Posterior vena cava (tissue), 2 donors: Measurements from ENCODE around the gene CAMK2G. TPM values are rescaled to one million over a fixed set of nuclear protein-coding genes. Genes with fewer than 3 reads are reported as not detected.
"Not testable (repeated sequence)": the region's sequence is repeated elsewhere in the genome, so short reads cannot be mapped to it uniquely, and the experiment has no call there.

Experiments
- DNase-seq: peaks from one replicate; pipeline ENCODE4 v3.0.0-alpha.2; 2020; ENCODE audit warnings: low spot score
- intact Hi-C, 2 donors: fragments of 100-400 bp; cut with DNase I; formaldehyde crosslinking; loops; one replicate each; pipeline versions ENCODE4 v1.14.1 to v1.14.2; 2022 to 2023
- long read RNA-seq, 2 donors: library from polyadenylated mRNA; unstranded; transcript quantifications; one replicate each; pipeline ENCODE4 v2.0.0, GENCODE V29; 2020 to 2021
- total RNA-seq, 2 donors: library from RNA; stranded (reverse); fragmentation: NEBNext Ultra II Directional; extraction: Animal tissue kit (Norgen Biotek cat#: 25700); gene quantifications; one replicate each; pipeline ENCODE4 v1.2.1, GENCODE V29; 2021
- donor health status: DM: yes; HTN: yes; CAD: no.
- donor health status: DM: yes; HTN: yes; CAD: no.

Gene CAMK2G
- total RNA-seq: 10 to 100 TPM; 70.1 to 78.8 TPM
- long read RNA-seq, donor 1, transcript CAMK2G-206 (21 exons, 3,767 nt): major isoform, 6 of 67 reads
- long read RNA-seq, donor 1, partial matches to known transcripts: 13 of 67 reads
- long read RNA-seq, donor 1, other reads (novel, unspliced or antisense): 43 of 67 reads
- long read RNA-seq, donor 2, transcript CAMK2G-206 (21 exons, 3,767 nt): major isoform, 90 of 536 reads
- long read RNA-seq, donor 2, transcript CAMK2G-204 (19 exons, 3,563 nt): minor isoform, 17 of 536 reads
- long read RNA-seq, donor 2, transcript CAMK2G-203 (21 exons, 3,818 nt): minor isoform, 35 of 536 reads
- long read RNA-seq, donor 2, partial matches to known transcripts: 43 of 536 reads
- long read RNA-seq, donor 2, other reads (novel, unspliced or antisense): 342 of 536 reads

DNA sequence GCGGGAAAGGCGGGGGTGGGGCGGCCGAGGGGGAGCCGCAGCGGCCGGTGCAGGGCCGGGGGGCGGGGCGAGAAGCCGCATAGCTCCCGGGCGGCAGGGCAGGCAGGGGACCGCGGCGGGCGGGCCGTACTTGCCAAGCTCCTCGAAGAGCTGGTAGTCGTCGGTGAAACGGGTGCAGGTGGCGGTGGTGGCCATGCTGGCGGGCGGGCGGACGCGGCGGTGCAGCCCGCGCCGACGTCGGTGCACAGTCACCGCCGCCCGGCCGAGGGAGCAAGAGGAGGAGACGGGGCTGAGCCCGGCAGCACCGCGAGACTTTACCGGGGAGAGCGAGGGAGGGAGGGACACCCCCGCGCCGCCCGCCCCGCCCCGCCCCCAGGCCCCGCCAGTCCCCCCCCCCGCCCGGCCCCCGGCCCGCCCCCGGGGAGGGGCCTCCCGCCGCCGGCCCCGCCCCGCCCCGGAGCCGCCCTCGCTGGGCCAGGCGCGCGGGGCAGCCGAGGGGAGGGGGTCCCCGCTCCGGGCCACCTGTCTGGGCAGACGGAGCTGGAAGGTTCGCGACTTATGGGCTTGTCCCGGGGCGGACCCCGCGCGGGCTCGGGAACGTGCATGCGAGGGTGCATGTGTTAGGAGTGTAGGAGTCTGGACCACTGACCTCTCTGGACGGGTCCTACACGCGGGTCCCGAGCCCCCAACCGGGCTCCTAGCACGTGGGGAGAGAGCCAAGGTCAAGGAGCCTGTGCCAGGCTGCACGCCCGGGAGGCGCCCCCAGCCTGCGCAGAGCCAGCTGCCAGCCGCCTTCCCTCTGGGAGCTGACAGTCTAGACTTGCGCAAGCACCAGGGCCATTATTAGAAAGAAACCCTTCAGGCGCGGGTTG is at the start of gene CAMK2G:
Gene CAMK2G, minus strand, starts transcription at position 289 of the 872 bp plus-strand sequence. Its CDS starts 94 bp downstream, at position 195.
- DNase-seq: peak; percentile 96
- intact Hi-C loops: no loop called here

DNA sequence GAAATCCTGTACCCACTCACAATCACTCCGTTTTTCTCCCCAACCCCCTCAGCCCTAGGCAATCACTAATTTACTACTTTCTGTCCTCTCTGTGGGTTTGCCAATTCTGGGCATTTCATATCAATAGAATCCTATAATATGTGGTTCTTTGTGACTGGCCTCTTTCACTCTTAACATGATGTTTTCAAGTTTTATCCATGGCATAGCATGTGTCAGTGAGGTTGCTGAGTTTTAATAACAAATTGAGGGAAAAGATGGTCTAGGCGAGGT is 48.4 kb upstream of the CAMK2G start:
- intact Hi-C loops: no loop called here
- DNase-seq: no peak

DNA sequence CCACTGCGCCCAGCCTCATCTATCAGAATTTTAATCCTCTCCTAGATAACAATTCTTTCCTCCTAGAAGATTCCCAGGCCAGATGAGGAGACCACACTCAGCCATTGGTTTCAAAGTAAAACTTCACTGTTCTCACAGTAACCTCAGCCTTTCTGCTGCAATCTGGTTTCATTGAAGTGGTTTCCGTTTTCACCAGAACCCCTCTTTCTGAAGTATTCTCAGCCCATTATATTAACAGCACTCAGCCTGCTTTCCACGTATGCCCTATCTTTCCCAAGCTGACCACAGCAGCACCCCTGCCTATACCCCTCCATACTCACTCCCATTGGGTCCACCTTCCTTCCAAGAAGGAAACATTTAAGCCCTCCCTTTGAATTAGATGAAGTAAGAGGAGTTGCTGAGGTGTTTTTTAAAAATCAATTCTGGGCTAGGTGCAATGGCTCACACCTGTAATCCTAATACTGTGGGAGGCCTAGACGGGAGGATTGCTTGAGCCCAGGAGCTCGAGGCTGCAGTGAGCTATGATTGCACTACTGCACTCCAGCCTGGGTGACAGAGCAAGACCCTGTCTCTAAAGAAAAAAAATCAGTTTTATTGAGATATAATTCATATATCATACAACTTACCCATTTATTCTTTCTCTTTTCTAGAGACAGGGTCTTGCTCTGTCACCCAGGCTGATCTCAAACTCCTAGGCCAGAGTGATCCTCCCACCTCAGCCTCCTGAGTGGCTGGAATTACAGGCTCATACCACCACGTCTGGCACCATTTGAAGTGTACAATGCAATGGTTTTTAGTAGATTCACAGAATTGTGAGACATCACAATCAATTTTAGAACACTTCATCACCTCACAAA is 47.9 kb upstream of the CAMK2G start:
- intact Hi-C loops: no loop called here
- DNase-seq: peak; percentile 16

DNA sequence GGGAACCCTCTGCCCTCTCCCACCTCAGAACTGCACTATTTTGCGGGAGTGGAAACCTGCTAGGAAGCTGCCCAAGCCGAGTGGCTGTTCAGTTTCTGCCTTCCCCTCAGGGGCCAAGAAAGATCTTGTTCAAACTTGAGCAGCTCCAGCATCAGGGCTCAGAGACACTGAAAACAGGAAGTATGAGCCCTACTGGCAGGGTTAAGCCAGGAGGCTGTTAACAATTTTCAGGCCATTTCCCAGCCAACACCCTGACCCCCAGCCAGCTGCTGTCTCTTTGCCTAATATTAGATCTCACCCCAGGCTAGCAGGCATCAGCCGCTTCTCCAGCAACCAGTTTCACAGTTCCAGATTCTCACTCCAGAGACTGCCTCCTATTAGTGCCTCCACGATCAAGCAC is 45.7 kb upstream of the CAMK2G start:
- intact Hi-C loops: no loop called here

DNA sequence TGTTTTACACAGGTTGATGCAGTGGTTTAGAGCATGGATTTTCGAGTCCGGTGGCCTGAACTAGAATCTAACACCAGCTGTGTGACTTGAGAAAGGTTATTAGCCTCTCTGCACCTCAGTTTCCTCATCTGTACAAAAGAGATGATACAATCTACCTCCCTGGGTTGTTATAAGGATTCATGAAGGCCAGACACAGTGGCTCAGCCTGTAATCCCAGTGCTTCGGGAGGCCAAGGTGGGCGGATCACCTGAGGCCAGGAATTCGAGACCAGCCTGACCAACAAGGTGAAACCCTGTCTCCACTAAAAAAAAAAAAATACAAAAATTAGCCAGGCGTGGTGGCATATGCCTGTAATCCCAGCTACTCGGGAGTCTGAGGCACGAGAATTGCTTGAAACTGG is 45.1 kb upstream of the CAMK2G start:
- intact Hi-C loops, DNase-seq: not testable (repeated sequence)

More for the DNA sequence above, 45.7 kb upstream of the CAMK2G start:
- DNase-seq: no peak

DNA sequence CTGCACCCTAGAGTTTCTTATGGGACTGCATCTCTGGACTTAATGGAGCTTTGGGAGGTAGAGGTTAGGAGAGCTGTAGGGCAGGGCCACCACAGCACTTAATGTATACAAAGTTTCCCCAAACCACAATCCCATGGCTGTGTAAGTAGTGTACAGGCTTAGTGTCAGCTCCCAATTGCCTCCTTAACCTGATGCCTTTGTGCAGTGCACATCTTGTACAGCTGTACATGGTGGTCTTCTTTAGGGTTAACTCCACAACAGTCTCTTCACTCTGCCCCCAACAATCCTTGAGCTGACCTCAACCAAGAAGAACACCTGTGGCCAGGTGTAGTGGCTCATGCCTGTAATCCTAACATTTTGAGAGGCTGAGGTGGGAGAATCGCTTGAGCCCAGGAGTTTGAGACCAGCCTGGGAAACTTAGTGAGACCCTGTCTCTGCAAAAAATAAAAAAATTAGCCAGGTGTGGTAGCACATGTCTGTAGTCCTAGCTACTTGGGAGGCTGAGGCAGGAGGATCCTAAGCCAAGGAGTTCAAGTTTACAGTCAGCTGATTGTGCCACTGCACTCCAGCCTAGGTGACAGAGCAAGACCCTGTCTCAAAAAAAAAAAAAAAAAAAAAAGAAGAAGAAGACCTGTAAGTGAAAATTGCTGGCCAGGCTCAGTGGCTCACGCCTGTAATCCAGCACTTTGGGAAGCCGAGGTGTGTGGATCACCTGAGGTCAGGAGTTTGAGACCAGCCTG is 43.4 kb upstream of the CAMK2G start:
- no peak for DNase-seq
- intact Hi-C loops: no loop called here

DNA sequence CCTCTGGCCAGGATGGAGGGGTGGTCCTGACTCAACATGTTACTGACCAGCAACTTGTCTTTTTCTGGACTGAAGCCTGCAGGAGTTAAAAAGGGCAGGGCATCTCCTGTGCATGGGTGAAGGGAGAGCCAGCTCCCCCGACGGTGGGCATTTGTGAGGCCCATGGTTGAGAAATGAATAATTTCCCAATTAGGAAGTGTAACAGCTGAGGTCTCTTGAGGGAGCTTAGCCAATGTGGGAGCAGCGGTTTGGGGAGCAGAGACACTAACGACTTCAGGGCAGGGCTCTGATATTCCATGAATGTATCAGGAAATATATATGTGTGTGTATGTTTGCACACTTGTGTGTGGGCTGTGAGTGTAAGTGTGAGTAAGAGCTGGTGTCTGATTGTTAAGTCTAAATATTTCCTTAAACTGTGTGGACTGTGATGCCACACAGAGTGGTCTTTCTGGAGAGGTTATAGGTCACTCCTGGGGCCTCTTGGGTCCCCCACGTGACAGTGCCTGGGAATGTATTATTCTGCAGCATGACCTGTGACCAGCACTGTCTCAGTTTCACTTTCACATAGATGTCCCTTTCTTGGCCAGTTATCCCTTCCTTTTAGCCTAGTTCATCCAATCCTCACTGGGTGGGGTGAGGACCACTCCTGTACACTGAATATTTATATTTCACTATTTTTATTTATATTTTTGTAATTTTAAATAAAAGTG is 42.6 kb upstream of the CAMK2G start:
- DNase-seq: no peak
- intact Hi-C loops: no loop called here

DNA sequence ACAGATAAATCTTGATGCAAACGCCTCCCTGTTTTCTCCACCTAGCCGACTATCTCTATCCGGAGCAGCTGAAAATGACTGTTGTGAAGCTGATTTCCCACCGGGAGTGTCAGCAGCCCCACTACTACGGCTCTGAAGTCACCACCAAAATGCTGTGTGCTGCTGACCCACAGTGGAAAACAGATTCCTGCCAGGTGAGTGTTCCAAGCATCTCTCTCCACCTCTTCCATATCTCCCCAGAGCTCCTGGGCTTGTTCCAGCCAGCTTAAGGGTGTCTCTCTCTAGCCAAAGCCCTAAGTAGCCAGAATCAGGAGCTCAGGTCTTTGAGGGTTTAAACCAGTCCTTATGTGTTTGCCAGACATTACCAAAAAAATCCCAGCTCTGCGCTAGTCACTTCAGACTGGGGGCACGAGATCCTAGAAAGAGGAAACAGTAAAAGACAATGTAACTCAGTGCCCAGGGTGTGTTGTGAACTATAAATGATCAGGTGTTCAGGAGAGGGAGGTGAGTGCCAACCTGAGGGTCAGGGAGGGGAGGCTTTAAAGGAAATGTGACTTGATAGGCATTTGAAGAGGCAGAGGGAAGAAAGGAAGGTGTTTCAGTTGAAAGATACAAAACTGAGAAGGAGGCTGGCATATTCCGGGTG is 41.0 kb upstream of the CAMK2G start:
- intact Hi-C loops: no loop called here

DNA sequence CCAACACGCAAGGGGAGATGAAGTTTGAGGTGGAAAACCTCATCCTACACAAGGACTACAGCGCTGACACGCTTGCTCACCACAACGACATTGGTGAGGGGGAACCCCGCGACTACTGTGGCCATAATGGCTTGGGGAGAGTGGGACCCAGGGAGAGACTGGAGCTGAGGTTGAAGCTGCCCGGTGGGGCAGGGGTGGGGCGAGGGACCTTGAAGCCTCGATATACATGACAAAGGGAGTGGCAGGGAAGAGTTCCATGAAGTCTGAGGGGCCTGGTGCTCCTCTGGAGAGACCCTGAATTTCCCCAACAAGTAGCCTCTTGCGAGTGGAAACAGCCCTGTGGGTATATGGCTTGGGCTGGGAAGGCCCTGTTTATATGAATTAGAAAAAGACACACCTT is 39.7 kb upstream of the CAMK2G start:
- intact Hi-C loops: no loop called here
- no peak for DNase-seq

More for the DNA sequence above, 41.0 kb upstream of the CAMK2G start:
- no peak for DNase-seq

DNA sequence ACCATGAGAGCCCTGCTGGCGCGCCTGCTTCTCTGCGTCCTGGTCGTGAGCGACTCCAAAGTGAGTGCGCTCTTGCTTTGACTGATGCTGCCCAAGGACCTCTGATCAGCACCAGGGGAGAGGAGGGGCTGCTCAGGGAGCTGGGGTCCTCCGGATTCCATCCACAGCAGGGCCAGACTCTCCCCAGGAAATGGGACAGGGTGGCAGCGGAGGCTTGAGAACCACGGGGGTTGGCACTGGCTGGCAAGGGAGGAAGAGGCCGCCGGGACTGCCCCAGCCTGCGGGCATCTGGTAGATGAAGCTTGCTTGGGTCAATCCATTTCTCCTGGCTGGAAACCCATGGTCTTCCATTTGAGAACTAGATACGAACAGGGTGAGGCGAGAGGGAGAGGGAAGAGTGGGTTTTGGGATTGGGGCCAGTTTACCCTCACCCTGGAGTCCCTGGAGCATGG is 37.2 kb upstream of the CAMK2G start:
- intact Hi-C loops: no loop called here

DNA sequence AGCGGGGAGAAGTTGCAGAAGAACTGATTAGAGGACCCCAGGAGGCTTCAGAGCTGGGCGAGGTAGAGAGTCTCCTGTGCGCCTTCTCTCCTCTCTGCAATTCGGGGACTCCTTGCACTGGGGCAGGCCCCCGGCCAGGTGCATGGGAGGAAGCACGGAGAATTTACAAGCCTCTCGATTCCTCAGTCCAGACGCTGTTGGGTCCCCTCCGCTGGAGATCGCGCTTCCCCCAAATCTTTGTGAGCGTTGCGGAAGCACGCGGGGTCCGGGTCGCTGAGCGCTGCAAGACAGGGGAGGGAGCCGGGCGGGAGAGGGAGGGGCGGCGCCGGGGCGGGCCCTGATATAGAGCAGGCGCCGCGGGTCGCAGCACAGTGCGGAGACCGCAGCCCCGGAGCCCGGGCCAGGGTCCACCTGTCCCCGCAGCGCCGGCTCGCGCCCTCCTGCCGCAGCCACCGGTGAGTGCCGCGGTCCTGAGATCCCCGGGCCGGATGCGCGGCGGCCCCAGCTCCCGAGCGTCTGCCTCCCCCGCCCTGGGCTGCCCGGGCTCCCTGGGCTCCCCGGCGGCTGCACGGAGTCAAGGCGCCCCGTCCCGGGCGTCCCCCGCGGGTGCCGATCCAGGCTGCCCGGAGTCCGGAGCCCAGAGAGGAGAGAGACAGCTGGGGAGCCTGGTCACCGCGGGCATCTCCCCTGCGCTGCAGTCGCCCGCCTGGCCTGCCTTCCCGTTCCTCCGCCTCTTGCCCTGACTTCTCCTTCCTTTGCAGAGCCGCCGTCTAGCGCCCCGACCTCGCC is 36.6 kb upstream of the CAMK2G start, which contains the start of gene PLAU:
Gene PLAU, plus strand, starts transcription at position 369 of the 789 bp plus-strand sequence. CDS start 424 bp downstream, outside the sequence.
- peak; percentile 91 for DNase-seq
- intact Hi-C loops: no loop called here

More for the DNA sequence above, 37.2 kb upstream of the CAMK2G start:
- DNase-seq: no peak

DNA sequence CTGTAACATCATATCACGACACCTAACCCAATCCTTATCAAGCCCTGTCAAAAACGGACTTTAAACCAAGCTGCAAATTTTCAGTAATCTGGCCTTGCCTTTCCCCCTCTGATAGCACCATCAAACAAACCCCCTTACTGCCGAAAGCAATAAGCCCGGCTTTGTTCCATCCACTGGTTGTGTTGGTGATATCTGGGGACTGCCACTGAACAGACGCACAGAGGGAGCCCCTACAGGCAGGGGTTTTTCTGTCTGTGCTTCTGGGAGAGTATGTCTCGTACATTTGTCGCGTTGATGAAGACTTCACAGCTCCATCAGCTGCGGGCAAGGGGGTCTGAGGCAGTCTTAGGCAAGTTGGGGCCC is 36.0 kb upstream of the CAMK2G start:
- intact Hi-C loops: no loop called here
- DNase-seq: no peak

DNA sequence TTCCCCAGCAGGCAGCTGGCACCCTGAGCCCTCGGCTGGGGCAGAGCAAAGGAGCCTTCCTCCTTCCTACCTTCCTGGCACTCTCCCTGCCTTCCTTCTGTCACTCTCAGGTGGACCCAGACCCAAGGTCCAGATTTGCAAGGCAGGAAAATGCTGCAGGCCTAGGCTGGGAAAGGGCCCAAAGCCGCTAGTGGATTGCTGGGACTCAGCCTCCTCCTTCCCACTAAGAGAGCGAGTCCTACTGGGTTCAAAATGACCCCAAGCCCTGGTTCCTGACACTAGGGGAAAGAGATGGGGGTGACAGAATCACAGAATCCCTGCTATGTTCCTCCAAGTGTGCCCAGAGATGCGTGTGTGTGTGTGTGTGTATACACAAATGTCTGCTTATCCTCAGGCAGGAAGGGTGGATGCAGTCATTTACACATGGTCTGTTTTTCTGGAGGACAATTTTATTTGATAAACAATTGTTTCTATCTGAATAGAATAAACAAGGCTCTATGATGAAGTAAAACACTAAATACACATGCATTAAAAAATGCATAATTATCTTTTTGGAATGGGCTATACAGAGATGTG is 35.3 kb upstream of the CAMK2G start:
- no peak for DNase-seq
- intact Hi-C loops: loop anchor here in 1 of 2 donors (5.0 kb wide), 1 partner anchor 1847 kb away; no protein-coding TSS in a partner anchor

DNA sequence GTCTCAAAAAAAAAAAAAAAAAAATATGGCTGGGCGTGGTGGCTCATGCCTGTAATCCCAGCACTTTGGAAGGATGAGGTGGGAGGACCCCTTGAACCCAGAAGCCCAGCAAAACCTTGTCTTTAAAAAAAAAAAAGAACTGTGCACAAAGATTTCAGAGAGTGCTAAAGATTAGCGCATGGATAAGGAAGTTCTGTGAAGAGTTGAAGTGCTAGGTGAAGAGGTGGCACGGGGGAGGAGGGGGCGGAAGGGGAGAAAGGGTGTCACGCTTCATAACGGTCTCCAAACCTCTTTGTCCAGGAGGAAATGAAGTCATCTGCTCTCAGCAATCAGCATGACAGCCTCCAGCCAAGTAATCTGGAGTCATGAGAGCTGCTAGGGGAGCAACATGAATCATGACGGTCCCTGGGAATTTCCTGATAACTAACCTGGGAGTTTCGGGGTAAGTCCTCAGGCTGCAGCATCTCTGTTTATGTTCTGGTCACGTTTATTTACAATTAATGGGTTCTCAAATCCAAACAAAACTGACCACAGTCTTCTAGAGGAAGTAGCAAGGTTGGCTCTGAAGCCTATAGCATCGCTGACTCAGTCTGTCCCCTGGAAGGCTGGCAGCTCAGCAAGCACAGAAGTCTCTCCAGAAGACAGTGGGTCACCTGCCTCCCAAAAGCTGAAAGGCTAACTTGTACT is 34.6 kb upstream of the CAMK2G start:
- DNase-seq: no peak
- intact Hi-C loops: loop anchor here in 1 of 2 donors (5.0 kb wide), 1 partner anchor 1847 kb away; no protein-coding TSS in a partner anchor

DNA sequence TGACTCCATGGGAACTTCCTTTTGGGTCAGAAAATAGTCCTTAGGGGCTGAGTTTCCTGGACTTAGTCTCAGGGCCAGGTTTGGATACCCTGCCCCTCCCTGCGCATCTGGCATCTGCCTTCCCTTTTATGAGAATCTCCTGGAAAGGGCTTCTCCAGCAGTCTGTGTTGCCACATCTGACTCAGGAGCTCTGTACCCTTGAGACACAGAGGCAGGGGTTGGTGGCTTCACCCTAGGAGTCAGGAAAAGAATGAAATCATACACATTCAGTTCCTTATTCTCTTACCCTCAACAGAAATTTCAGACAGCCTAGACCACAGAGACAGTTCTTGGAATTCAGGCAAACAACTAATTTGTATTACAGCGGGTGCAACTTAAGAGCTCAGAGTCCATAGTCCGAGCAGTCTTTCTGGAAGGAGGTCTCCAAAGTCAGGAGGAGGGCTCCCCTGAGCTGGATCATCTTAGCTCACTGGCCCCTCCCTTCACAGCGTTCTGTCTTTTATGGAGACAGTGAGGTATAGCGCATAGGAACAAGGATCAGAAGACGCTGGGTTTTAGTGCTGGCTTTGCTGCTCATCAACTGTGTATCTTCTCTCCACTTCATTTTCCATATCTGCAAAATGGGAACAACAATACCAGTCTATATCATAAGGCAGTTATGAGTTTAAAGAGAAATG is 33.6 kb upstream of the CAMK2G start:
- peak; percentile 90 for DNase-seq
- intact Hi-C loops: loop anchor here in 1 of 2 donors (5.0 kb wide), 1 partner anchor 1846 kb away; no protein-coding TSS in a partner anchor
